Activated CD8-positive, alpha-beta memory T cell treated with anti-CD3 and anti-CD28 coated beads for 4 hours (primary cell): ENCODE results near the gene MEPE.
"Not testable (repeated sequence)": the region's sequence is repeated elsewhere in the genome, so short reads cannot be mapped to it uniquely, and the experiment has no call there.

Source experiments
- DNase-seq, 2 donors: peaks; one replicate each; pipeline ENCODE4 v3.0.0-alpha.2; 2020; ENCODE audit warnings: low read depth in 2 of 2

Gene MEPE

DNA sequence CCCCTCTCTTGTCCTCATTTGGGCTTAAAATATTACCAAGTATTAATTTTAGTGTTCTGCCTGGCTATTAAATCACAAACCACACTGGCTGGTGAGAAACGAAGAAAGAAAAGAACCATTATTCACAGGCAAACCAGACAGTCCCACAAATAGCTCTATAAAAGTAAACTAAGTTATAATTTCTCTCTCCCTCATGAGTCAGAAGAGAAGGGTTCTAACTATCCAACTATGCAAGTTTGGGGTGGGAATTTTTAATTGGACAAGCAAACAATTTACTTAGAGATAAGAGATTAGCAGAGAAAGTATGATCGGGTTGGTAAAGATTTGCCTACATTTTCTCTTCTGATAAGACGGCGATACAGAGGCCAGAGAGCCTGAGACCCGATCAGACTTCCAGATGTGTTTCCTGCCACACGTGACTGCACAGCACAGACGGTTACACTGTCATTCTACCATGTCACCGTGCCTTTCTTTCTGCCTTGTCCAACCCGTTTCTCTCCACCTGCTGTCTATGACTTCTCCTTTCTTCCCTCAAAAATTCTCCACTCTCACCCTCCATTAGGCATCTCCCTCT lies 52.3 kb downstream of the MEPE start:
- no peak for DNase-seq

DNA sequence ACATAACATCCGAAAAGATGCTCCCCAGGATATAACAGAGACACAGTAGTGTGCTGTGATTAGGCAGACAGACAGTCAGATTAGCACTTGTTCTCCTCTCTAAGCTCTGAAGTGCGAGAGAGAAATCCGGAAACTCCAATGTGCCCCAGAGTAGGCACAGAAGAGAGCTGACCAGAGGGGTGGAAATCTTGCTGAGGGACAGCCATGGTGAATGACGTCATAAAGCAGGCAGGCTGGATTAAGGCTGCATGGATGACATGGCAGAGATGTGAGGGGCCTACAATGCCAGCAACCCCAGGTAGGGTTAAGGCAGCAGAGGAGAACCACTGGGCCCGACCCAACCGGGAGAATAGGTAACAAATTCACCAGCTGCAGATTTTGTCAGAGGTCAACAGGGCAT lies 53.3 kb downstream of the MEPE start:
- no peak for DNase-seq

- not testable (repeated sequence) for DNase-seq
Observed at GRCh38 chr4:87890753-87891152, 58.0 kb downstream of the MEPE start.

GRCh38 chr4:87895964-87896621 lies 63.3 kb downstream of the MEPE start:
- no peak for DNase-seq
